HG03565 (cell line): ENCODE results near the gene YTHDC1.
A peak's percentile ranks its signal among the peaks of the same experiment; 100 is the strongest.

Experiments used
- ATAC-seq: cut with Tn5 transposase; IDR thresholded peaks from one replicate; pipeline ENCODE4 v1.9.1; 2021; ENCODE audit warnings: mild to moderate bottlenecking, moderate library complexity; ENCODE audit not compliant: unreplicated experiment

YTHDC1 gene

DNA sequence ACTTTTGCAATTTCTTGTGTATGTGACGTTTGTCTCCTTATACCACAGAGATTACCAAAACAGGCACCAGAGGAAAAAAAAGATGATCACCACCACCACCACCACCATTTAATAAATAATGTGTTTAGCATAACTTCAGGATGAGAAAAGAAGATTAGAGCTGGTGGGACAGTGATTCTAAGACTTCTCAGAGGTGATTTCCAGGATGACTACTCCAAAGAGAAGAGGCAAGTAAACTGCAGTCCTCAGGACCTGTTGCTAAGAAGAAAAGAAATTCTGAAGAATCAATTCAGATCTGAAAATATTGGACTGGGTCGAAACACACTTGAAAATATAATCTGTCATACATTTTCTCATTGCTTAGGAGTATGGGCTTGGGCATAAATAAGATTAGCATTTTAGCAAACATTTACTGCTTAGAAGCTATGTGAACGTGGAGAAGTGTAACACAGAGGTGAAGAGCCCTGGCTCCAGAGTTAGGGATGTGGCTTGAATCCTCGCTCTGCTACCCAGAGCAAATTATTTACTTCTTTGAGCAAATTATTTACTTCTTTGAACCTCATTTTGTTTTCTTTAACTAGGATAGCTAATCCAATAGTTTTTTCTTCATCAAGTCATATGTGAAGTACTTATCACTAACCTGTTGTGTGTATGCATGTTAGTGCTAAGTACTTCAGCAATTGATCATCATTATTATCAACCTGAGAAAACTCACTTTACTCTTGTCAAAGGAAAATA, 10.5 kb upstream of the YTHDC1 start:
- no peak for ATAC-seq

DNA sequence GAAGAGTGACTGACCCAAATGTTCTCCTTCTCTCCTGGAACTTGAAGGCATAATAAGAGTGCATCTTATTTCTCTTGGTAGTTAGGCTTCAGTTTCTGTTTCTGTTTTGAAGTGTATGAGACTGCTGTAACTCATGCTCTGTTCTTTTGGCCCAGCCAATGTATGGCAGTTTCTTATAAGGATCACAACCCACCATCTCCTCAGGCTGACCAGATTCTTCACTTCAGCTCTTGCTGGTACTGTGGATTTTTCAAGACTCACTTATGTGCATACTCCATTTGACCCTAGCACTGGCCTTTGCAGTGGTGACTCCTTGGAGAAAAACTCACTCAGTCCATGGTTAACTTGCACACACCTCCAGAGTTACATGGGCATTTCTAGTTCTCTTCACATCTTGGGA, 9.6 kb upstream of the YTHDC1 start:
- ATAC-seq = peak; percentile 78

DNA sequence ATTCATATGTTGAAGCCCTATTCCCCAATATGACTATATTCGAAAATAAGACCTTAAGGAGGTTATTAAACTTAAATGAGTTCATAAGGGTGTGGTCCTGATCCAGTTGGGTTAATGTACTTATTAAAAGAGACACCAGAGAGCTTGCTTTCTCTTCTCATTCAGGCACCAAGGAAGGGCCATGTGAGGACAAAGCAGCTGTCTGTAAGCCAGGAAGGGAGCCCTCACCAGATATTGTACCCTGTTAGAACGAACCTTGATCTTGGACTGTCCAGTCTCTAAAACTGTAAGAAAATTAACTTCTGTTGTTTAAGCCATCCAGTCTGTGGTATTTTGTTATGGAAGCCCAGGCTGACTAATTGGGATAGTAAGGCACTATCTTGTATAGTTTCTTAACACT, 9.1 kb upstream of the YTHDC1 start:
- peak; percentile 6 for ATAC-seq

DNA sequence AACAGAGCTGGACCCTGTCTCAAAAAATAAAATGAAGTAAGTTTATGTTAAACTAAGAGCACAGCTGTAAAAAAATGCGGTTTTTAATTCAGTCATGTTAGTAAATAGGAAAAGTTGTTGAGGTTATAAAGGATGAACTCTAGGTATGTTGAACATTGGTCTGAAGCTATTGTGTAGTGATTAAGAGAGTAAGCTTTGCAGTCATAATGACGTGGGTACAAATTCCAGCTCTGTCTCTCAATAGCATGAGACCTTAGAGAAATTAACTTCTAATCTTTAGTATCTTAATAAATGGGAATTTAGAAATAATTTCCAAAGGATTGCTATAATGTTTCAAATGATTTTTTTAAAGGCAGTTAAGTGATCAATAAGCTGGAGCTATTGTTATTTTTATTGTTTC, 2.9 kb upstream of the YTHDC1 start:
- ATAC-seq = no peak

DNA sequence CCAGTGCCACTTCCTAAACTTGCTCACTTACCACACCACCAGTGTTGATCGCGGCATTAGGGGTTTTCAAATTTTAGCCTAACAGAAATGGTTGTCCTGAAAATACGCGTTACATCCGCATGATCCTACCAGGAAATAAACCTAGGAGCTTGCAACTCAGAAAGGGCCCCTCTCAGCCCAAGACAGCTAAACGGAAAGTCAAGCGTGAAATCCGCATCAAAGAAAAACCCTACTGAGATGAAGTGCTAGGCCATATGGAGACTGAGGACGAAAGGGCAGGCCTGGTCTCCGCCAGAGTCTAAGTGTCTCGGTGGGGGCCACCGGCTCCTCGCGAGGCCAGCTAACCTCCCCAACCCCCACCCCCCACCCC, 626 bp downstream of the YTHDC1 start:
- ATAC-seq = no peak

DNA sequence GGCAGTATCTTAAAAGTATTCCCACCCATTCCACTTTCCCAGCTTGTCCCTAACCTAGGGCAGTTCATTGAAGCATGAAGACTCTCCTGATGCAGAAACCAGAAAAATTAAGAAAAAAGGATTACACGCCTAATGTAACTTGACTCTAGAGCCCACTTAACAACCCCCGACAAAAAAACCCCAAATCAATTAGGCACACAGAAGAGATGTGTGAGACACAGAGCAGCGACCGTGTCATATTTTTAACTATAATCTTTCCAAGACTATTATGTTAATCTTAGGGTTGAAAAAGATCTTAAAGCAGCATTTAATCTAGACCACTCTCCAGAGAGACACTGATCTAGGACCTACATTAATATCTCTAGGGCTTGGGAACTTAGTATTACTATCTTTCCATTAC, 1.3 kb downstream of the YTHDC1 start:
- ATAC-seq = no peak

DNA sequence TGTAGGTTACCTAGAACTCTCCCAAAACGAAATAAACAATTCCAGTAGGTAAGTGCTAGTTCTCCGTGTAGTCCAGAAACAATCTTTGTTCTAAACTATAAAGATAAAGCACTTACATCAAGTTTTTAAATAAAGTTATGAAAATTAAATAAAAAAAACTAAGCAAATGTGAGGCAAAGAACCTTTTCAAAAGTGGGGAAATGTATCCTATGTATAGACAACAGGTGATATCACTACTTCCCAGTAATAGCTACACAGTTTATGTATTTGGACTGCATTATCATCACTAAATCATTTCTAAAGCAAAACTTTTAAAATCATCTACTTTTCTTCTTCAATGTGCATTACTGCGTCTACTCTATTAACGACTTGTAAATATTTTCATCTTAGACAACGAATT, 2.0 kb downstream of the YTHDC1 start:
- ATAC-seq = no peak

DNA sequence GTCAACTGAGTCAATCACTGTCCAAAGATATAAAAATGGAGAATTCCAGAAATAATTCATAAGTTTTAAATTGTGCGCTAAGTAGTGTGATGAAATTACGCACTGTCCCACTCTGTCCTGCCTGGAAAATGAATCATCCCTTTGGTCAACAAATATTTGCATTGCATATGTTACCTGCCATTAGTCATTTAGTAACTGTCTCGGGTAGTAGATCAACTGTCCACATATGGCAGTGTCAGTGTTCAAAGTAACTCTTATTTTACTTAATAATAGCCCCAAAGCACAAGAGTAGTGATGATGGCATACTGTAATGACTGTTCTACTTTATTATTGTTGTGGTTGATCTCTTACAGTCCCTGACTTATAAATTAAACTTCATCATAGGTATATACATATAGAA, 3.4 kb downstream of the YTHDC1 start:
- no peak for ATAC-seq

DNA sequence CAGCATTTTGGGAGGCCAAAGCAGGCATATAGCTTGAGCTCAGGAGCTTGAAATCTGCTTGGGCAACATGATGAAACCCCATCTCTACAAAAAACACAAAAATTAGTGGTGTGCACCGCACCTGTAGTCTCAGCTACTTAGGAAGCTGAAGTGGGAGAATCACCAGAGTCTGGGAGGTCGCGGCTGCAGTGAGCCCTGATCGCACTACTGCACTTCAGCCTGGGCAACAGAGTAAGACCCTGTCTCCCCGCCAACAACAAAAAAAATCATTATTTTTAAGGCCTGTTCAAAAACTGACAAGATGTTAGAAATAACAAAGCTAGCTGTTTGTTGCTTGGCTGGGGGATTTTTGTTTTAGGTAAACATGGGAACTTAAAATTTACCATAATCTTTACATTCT, 5.1 kb downstream of the YTHDC1 start:
- ATAC-seq = no peak

DNA sequence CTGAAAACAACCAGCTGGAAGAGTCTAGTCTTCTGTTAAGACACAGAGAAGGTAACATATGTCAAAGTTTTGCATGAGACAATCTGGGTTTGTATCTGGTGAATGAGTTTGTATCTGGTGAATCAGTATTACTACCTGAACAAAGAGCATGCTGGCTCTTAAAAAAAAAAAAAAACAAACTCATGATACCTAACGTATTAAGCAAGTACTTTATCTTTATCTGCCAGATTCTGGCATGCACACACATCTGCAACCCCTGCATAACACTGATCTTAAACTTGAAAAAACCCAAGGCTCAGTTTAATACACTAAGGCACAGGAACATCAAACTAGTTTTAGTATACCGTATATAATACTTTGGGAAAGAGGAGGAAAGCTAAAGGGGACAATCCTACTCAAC, 5.8 kb downstream of the YTHDC1 start:
- no peak for ATAC-seq

DNA sequence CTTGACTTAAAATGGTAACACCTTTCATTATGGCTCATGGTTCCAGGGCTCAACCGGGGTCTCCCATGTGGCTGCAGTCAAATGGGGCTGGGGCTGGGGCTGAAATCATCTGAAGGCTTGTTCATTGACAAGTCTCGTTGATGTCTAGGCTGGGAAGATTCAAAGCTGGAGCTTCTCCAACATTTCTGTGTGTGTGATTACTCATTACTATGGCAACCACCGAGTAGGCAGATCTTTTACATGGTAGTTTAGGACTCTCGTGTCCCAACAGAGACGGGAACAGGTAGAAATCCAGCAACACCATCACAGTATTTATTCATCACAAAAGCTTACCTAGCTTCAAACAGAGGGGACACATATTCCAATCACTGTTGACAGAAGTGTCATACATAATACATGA, 7.8 kb downstream of the YTHDC1 start:
- no peak for ATAC-seq

DNA sequence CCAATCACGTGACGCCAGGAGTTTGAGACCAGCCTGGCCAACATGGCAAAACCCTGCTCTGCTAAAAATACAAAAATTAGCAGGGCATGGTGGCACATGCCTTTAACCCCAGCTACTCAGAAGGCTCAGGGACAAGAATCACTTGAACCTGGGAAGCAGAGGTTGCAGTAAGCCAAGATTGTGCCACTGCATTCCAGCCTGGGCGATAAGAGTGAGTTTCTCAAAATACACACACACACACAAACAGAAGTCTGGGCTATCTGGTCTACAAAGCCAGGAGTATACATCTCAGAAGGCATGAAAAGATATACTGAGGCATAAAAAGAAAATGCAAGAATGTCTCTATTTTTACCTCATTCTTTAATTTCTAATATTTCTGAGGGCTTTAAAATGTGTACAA, 11.3 kb downstream of the YTHDC1 start:
- ATAC-seq = no peak

DNA sequence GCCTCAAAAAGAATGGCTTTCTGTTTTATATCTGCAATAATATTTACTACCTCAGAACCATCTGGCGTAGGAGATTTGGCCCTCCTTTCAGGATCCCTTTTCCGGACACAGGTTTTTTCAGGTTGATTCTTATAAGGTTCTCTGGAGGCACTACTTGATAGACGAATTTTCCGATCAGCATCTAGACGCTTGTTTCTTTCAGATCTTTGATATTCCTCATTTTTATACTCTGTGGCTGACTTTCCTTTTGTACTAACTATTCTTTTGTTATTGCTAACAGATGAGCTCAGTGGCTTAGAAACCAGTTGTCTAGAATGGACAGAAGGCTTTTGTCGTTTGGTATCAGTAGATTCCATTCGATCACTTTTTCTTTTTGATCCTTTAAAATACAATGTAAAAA, 12.4 kb downstream of the YTHDC1 start:
- ATAC-seq = no peak

DNA sequence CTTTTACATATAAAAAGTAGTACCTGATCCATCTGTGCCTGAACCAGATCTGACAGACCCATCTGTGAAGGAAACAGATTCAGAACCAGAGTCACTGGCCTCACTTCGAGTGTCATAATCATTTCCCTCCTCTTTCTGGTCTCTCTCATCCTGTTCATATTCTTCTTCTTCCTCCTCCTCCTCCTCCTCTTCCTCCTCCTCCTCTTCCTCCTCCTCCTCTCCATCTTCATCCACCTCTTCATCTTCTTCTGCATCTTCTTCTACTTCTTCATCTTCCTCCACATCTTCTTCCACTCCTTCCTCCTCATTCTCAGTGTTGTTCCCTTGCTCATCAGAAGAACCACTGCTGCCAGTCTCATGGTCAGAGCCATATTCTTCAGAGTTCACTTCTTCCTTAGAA, 12.9 kb downstream of the YTHDC1 start:
- ATAC-seq = no peak

DNA sequence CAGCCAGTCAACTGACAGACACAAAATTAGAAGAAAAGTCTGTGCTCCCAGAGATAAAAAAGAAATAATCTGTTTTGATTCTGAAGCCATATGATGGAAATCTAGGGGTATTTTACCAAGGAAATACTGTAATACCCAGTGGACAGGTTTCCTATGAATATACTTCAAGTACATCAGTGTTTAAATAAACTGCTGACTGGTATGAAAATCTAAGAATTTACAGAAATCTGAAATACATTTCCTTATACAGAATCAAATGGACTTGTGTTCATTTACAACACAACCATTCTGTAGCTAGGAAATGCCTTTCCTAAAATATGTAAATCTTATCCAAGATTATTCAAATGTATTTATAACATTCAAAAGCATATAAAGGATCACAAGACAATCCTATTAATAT, 13.4 kb downstream of the YTHDC1 start:
- ATAC-seq = no peak

DNA sequence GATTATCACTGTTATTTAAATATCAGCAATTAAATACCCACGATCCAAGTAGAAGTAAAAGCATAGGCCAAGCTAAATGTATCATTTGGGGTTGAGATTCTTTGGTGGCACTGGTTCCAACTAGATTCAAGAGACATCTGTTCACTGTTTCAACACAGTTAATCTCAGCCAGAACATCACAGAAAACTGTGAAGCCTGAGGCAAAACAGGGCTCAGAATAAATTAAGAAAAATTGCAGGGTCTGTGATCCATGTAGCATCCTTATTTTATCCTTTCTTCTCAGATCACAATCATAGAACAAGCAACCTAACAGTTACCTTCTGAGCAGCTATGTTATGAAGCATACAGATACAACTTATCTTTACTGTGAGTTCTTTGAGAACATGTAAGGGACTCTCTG, 23.7 kb downstream of the YTHDC1 start:
- ATAC-seq = no peak

DNA sequence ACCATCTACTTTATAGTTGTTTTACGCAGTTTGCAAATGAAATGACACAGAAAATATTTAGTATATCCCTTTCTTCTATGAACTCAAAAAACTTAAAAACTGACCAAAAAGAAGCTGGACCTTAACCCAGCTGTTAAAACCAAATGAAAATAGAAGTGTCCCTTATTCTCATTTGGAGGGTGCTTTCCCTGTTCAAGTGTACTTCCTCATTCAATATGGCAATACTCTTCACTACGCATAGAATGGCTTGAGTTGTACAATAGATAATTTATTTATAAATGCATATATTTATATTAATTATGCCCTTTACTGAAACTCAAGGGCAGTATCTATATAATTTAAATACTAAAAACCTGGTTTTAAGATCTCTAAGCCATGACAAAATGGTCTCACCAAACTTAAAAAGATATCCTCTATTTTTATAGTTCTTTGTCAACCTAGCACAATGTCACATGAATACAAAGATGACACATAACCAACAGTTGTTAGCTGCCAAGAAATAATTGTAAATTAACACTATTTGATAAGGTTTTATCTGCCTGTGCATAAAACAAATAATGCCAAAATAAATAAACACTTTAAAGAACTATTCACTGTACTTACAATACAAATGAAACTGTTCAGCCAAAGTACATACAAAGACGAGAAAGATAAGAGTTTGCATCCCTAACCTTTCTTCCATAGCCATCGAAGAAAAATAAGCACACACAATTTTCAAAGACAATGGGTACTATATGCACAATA, 25.2 kb downstream of the YTHDC1 start:
- ATAC-seq = no peak

DNA sequence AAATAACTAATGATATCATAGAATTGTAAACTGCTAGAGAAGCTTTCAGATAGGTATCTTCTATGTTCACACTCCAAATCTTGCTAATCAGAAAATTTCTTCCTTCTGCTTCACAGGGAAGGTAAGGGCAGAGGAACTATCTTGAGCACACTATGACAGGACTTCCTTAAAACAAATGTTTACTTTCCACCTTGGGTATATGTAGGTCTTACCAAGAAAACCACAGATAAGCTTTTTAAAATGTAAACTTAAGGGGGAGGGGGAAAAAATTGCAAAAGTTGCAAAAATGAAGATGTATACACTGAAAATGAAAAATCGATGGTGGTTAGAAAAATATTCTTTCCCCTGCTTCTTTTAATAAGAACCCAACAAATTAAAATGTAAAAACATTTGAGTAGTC, 30.9 kb downstream of the YTHDC1 start:
- no peak for ATAC-seq

DNA sequence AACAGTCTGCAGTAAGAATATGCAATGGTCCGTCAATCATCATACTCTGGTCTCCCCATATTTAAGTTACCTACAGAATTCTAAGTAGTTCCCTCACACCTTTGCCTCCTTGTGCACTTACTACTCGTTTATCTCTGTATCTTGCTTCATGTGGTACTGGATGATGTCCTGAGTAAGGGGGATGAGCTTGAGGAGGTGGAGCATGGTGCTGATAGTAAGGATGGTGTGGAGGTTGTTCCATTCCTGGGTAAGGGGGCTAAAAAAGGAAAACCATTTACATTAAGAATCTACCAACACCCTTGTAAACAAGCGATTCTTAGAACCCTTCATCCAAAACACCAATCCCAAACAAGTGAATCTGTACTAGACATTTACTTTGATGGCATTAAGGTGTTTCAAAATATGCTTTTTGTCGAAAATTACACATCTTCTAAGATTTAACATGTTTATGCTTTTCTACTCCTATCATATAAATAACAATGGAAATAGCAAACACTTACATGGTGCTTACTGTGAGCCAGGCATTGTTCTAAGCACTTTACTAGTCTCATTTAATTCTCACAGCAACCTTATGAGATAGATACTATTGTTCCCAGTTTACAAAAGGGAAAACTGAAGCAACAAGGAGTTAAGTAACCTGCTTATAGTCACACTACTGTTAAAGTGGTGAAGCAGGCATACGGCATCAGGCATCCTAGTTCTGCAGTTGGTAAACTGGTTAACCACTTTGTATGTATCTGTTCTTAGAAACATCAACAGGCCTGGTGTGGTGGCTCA, 33.5 kb downstream of the YTHDC1 start:
- ATAC-seq = no peak

DNA sequence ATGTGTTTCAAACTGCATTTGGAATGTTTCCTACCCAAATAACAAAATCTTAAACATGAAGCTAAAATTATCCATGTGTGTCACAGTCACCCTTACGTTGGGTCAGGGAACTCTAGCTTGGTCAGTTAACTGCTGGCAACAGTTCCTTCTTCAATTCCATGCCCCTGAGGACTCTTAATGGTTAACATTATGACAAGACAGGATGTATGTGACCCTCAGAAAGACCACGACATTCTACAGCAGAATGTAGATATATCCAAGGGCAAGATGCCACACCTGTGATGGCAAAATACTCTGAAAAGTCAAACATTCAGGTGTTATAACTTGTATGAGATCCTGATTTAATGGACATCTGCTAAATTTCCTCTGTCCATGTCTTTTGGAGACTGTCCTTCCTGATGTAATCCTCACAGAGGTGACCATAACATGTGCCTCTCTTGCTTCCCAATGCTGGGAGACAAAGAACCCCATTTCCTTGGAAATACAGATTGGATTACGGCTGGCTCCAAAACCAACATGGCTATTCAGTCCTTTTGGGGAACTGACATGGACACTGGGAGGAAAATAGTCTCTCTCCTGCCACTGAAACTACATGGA, 39.1 kb downstream of the YTHDC1 start:
- no peak for ATAC-seq

DNA sequence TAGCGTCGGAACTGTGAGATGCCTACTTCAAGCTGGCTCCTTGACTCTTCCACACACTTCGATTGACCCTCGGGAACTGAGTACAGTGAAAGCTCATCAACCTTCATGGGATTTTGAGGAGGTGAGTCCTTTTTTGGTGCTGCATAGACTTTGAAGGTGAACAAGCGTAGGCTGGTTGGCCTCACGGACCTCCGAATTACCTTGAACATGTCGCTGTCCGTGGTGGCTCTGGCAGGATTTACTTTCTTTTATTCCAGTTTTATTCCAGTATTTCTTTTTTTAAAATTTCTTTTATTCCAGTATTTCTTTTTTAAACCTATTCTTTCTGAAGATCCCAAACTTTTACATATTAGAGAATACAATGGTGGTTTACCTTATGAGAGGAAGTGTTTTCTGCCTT, 45.2 kb downstream of the YTHDC1 start:
- ATAC-seq = no peak
